ENCODE results near the gene LBHD2. TPM values are rescaled to one million over a fixed set of nuclear protein-coding genes. Genes with fewer than 3 reads are reported as not detected.
A peak's percentile ranks its signal among the peaks of the same experiment; 100 is the strongest.

Gene LBHD2
- total and polyA plus RNA-seq, 8 donors, result not detected

GRCh38 chr14:103097994-103098957, 14.3 kb downstream of the LBHD2 start:
- DNase-seq, result peak in 1 of 2 donors; percentile 66
- Histone ChIP-seq H3K36me3 (no peaks in the 10 kb centered on the region), H3K9me3 (no peaks in the 10 kb centered on the region), H3K27ac (peak overlapping the region; percentile 55 to 92 (median 72)), H3K4me3 (peak overlapping the region in 2 of 4 donors; percentile 17 to 21), H3K27me3 (peaks cover 0 to 39% (median 13%) of the 10 kb centered on the region in 3 donors), H3K4me1 (peaks cover 57 to 95% (median 86%) of the 10 kb centered on the region in 4 donors)
- intact Hi-C loops (cut with DNase I; ENCODE audit: low total_unique reads), result no loop called here
- TF ChIP-seq EP300 (IDR thresholded peaks at IDR 0.05) (no peak), POLR2A (IDR thresholded peaks at IDR 0.05) (no peak), POLR2AphosphoS5 (IDR thresholded peaks at IDR 0.05) (no peak)
- TF ChIP-seq, protein P1, sequence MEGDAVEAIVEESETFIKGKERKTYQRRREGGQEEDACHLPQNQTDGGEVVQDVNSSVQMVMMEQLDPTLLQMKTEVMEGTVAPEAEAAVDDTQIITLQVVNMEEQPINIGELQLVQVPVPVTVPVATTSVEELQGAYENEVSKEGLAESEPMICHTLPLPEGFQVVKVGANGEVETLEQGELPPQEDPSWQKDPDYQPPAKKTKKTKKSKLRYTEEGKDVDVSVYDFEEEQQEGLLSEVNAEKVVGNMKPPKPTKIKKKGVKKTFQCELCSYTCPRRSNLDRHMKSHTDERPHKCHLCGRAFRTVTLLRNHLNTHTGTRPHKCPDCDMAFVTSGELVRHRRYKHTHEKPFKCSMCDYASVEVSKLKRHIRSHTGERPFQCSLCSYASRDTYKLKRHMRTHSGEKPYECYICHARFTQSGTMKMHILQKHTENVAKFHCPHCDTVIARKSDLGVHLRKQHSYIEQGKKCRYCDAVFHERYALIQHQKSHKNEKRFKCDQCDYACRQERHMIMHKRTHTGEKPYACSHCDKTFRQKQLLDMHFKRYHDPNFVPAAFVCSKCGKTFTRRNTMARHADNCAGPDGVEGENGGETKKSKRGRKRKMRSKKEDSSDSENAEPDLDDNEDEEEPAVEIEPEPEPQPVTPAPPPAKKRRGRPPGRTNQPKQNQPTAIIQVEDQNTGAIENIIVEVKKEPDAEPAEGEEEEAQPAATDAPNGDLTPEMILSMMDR (IDR thresholded peaks at IDR 0.05), result no peak
- WGBS, 5 donors, result 34 to 62% (median 52%) methylated on average over 15 to 31 of the region's 31 CpGs

GRCh38 chr14:103099081-103099732, 15.2 kb downstream of the LBHD2 start:
- Histone ChIP-seq H3K27ac (peak overlapping the region; percentile 59 to 92 (median 72)), H3K4me3 (peak overlapping the region in 1 of 4 donors; percentile 21), H3K4me1 (peaks cover 65 to 97% (median 89%) of the 10 kb centered on the region in 4 donors), H3K9me3 (no peaks in the 10 kb centered on the region), H3K27me3 (peaks cover 0 to 48% (median 22%) of the 10 kb centered on the region in 3 donors), H3K36me3 (no peaks in the 10 kb centered on the region)
- no peak for TF ChIP-seq EP300 (IDR thresholded peaks at IDR 0.05)
- peak in 1 of 3 donors; percentile 36 for TF ChIP-seq POLR2AphosphoS5 (IDR thresholded peaks at IDR 0.05)
- peak; percentile 67 to 85 for DNase-seq
- intact Hi-C loops (cut with DNase I; ENCODE audit: low total_unique reads), result no loop called here
- WGBS, 5 donors, result 29 to 38% (median 32%) methylated on average over 5 to 12 of the region's 12 CpGs

- intact Hi-C loops (cut with DNase I; ENCODE audit: low total_unique reads), result loop anchor here (10.0 kb wide), 1 partner anchor 195 kb away; no protein-coding TSS in a partner anchor
- no peak for DNase-seq
- H3K4me3 ChIP-seq, result peak overlapping the region in 1 of 4 donors; percentile 21
- no peaks in the 10 kb centered on the region for H3K9me3 ChIP-seq
- TF ChIP-seq POLR2AphosphoS5 (IDR thresholded peaks at IDR 0.05), result no peak
- TF ChIP-seq POLR2A (IDR thresholded peaks at IDR 0.05), result no peak
- TF ChIP-seq, protein P1 (IDR thresholded peaks at IDR 0.05), result no peak
- TF ChIP-seq EP300 (IDR thresholded peaks at IDR 0.05), result no peak
- peak overlapping the region; percentile 59 to 92 (median 72) for H3K27ac ChIP-seq
- peaks cover 0 to 54% (median 28%) of the 10 kb centered on the region in 3 donors for H3K27me3 ChIP-seq
- WGBS, 5 donors, result 61 to 77% (median 64%) methylated on average over 7 to 8 of the region's 8 CpGs
- H3K36me3 ChIP-seq, result no peaks in the 10 kb centered on the region
- H3K4me1 ChIP-seq, result peaks cover 65 to 97% (median 89%) of the 10 kb centered on the region in 4 donors
Measured at GRCh38 chr14:103099733-103100280, 15.8 kb downstream of the LBHD2 start.

DNA sequence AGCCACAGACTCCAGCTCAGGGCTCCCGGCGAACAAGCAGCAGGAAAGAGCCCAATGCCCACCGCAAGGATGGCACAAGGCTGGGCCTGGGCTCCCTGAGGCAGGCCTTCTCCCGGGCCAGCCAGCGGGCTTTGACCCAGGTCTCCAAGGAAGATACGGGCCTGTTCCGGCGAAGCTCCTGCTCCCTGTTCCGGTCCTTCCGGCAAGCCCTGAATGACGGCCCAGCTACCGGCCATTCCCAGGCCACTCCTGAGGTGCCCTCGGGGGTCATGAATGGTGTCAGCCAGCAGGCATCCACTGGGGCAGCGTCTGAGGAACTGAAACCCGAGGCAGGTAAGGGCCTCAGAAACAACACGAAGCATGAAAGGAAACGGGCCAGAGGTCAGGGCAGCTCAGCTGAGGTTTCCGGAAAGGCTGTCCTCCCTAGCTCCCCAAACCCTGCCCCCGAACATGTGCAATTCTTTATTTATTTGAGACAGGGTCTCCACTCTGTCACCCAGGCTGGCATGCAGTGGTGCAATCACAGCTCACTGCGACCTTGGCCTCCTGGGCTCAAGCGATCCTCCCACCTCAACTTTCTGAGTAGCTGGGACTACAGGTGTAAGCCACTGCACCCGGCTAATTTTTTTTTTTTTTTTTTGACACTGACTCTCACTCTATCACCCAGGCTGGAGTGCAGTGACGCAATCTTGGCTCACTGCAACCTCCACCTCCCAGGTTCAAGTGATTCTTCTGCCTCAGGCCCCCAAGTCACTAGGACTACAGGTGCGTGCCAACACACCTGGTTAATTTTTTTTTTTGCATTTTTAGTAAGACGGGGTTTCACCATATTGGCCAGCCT, 16.5 kb downstream of the LBHD2 start:
- TF ChIP-seq, protein P1 (IDR thresholded peaks at IDR 0.05), result no peak
- TF ChIP-seq POLR2AphosphoS5 (IDR thresholded peaks at IDR 0.05), result no peak
- TF ChIP-seq EP300 (IDR thresholded peaks at IDR 0.05), result no peak
- TF ChIP-seq POLR2A (IDR thresholded peaks at IDR 0.05), result no peak
- Histone ChIP-seq H3K27me3 (peaks cover 0 to 60% (median 28%) of the 10 kb centered on the region in 3 donors), H3K9me3 (no peaks in the 10 kb centered on the region), H3K4me1 (peaks cover 65 to 97% (median 89%) of the 10 kb centered on the region in 4 donors), H3K36me3 (no peaks in the 10 kb centered on the region), H3K4me3 (no peak overlapping the region), H3K27ac (peak overlapping the region in 4 of 5 donors; percentile 59 to 92 (median 80))
- no peak for DNase-seq
- WGBS, 5 donors, result 47 to 70% (median 59%) methylated on average over 22 to 25 of the region's 25 CpGs
- intact Hi-C loops (cut with DNase I; ENCODE audit: low total_unique reads), result loop anchor here (10.0 kb wide), 1 partner anchor 194 kb away; no protein-coding TSS in a partner anchor
